ENCODE results near the gene KLF16. TPM values are rescaled to one million over a fixed set of nuclear protein-coding genes. Genes with fewer than 3 reads are reported as not detected.
A peak's percentile ranks its signal among the peaks of the same experiment; 100 is the strongest.

KLF16 gene
- total and polyA plus RNA-seq, 9 of the 15 experiments (the other 6 are each of a cell fraction or from before 2014, with no cell fraction given), result 0.04 to 60.4 (median 6.8) TPM

DNA sequence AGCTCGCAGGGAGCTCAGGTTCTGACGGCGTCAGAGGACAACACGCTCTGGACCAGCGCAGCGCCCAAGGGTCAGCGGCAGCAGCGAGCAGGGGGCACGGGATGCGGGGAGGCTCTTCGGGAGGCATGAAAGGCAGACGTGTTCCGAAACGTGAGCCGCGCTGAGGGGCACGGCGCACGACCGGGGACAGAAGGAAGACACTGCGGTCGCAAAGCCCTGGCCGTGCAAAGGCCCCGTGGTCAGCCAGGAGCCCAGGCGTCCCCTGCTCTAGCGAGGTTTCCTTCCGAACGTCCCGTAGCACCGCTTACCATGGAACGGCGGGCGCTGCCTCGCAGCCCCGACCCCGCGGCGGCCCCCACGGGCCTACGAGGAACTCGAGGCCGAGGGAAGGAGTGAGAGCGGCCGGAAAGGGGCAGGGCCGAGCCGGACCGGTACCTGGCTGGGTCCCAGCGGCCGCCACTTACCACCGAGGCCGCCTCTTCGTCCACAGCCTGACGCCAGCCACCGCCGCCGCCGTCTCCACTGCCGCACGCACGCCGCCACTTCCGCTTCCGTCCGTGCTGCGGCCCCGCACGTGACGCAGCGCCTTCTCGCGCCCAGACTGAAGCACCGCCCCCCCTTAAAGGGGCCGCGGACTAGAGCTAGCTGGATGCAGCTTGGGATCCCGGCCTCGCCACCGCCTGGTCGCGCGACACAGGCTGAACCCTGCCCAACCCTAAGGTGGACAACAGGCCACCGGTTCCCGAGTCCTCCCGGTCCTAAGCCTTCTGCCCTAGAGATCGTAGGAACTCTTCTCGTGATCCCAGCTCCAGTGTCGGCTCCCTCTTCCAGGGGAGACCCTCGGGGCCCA, 12.5 kb upstream of the KLF16 start (continued):
- TF ChIP-seq, protein P1, sequence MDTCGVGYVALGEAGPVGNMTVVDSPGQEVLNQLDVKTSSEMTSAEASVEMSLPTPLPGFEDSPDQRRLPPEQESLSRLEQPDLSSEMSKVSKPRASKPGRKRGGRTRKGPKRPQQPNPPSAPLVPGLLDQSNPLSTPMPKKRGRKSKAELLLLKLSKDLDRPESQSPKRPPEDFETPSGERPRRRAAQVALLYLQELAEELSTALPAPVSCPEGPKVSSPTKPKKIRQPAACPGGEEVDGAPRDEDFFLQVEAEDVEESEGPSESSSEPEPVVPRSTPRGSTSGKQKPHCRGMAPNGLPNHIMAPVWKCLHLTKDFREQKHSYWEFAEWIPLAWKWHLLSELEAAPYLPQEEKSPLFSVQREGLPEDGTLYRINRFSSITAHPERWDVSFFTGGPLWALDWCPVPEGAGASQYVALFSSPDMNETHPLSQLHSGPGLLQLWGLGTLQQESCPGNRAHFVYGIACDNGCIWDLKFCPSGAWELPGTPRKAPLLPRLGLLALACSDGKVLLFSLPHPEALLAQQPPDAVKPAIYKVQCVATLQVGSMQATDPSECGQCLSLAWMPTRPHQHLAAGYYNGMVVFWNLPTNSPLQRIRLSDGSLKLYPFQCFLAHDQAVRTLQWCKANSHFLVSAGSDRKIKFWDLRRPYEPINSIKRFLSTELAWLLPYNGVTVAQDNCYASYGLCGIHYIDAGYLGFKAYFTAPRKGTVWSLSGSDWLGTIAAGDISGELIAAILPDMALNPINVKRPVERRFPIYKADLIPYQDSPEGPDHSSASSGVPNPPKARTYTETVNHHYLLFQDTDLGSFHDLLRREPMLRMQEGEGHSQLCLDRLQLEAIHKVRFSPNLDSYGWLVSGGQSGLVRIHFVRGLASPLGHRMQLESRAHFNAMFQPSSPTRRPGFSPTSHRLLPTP (IDR thresholded peaks at IDR 0.05; ENCODE audit: borderline replicate concordance, extremely low read depth, insufficient read length), result no peak
- TF ChIP-seq HMG20B (CRISPR knock-in tag; IDR thresholded peaks at IDR 0.05) (no peak), HNRNPK (IDR thresholded peaks at IDR 0.05; ENCODE audit: low read depth, low read length, poor library complexity, severe bottlenecking) (no peak), CREB3 (tag; conservative IDR thresholded peaks at IDR 0.05; ENCODE audit: low read depth) (no peak), RBM17 (IDR thresholded peaks at IDR 0.05; ENCODE audit: borderline replicate concordance, low read depth, low read length) (no peak), ZNF197 (CRISPR knock-in tag; IDR thresholded peaks at IDR 0.05; ENCODE audit: low read depth) (no peak), TSC22D4 (tag; IDR thresholded peaks at IDR 0.05) (no peak), CREBBP (IDR thresholded peaks at IDR 0.05; ENCODE audit: low read depth, low read length) (no peak), ZNF766 (CRISPR knock-in tag; conservative IDR thresholded peaks at IDR 0.05) (no peak; the same call in 1 of the 2 replicates), MYC (IDR thresholded peaks at IDR 0.05; ENCODE audit: low read depth, low read length) (peak; percentile 93), MYC (CRISPR knock-in tag; IDR thresholded peaks at IDR 0.05; ENCODE audit: borderline replicate concordance, low read depth) (peak; percentile 51; the same call in 1 of the 2 replicates), SOX6 (IDR thresholded peaks at IDR 0.05) (peak; percentile 55), GATA2 (CRISPR knock-in tag; IDR thresholded peaks at IDR 0.05) (no peak), ZNF436 (CRISPR knock-in tag; IDR thresholded peaks at IDR 0.05) (no peak), CBFA2T3 (IDR thresholded peaks at IDR 0.05) (no peak), NFE2L1 (tag; IDR thresholded peaks at IDR 0.05; ENCODE audit: borderline replicate concordance, low read depth) (no peak), GTF2F1 (IDR thresholded peaks at IDR 0.05; ENCODE audit: low read depth, low read length) (0 out of 2 replicates have a peak, but pooled peaks have one; percentile 42), SMARCE1 (IDR thresholded peaks at IDR 0.05) (no peak), CGGBP1 (CRISPR knock-in tag; IDR thresholded peaks at IDR 0.05) (peak; percentile 83; the same call in 1 of the 2 replicates), EP400 (IDR thresholded peaks at IDR 0.05) (peak; percentile 79; the same call in 1 of the 2 replicates), KLF16 (IDR thresholded peaks at IDR 0.05) (no peak)
- TF ChIP-seq, protein P2, sequence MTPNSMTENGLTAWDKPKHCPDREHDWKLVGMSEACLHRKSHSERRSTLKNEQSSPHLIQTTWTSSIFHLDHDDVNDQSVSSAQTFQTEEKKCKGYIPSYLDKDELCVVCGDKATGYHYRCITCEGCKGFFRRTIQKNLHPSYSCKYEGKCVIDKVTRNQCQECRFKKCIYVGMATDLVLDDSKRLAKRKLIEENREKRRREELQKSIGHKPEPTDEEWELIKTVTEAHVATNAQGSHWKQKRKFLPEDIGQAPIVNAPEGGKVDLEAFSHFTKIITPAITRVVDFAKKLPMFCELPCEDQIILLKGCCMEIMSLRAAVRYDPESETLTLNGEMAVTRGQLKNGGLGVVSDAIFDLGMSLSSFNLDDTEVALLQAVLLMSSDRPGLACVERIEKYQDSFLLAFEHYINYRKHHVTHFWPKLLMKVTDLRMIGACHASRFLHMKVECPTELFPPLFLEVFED (CRISPR knock-in tag; conservative IDR thresholded peaks at IDR 0.05), result no peak
